ENCODE results near the gene HAO1. TPM values are rescaled to one million over a fixed set of nuclear protein-coding genes. Genes with fewer than 3 reads are reported as not detected.
"Not testable (repeated sequence)": the region's sequence is repeated elsewhere in the genome, so short reads cannot be mapped to it uniquely, and the experiment has no call there.

HAO1 gene
- total and polyA plus RNA-seq, 9 donors: not detected

- Histone ChIP-seq H3K27ac (no peak overlapping the region), H3K4me1 (ENCODE audit: insufficient read depth) (no peaks in the 10 kb centered on the region), H3K27me3 (no peaks in the 10 kb centered on the region), H3K9me3 (no peaks in the 10 kb centered on the region), H3K4me3 (no peak overlapping the region), H3K36me3 (no peaks in the 10 kb centered on the region)
- intact Hi-C loops (cut with DNase I): no loop called here
- no peak for DNase-seq
- 72 to 81% (median 72%) methylated on average over 2 of the region's 2 CpGs for WGBS, 3 donors
- TF ChIP-seq EP300 (IDR thresholded peaks at IDR 0.05) (no peak), POLR2A (IDR thresholded peaks at IDR 0.05) (no peak)
- TF ChIP-seq, protein P1, sequence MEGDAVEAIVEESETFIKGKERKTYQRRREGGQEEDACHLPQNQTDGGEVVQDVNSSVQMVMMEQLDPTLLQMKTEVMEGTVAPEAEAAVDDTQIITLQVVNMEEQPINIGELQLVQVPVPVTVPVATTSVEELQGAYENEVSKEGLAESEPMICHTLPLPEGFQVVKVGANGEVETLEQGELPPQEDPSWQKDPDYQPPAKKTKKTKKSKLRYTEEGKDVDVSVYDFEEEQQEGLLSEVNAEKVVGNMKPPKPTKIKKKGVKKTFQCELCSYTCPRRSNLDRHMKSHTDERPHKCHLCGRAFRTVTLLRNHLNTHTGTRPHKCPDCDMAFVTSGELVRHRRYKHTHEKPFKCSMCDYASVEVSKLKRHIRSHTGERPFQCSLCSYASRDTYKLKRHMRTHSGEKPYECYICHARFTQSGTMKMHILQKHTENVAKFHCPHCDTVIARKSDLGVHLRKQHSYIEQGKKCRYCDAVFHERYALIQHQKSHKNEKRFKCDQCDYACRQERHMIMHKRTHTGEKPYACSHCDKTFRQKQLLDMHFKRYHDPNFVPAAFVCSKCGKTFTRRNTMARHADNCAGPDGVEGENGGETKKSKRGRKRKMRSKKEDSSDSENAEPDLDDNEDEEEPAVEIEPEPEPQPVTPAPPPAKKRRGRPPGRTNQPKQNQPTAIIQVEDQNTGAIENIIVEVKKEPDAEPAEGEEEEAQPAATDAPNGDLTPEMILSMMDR (IDR thresholded peaks at IDR 0.05): no peak
Measured at GRCh38 chr20:7841291-7841970, 98.8 kb downstream of the HAO1 start.

GRCh38 chr20:7836076-7836475 lies 104.2 kb downstream of the HAO1 start:
- no peak for TF ChIP-seq EP300 (IDR thresholded peaks at IDR 0.05)
- TF ChIP-seq POLR2A (IDR thresholded peaks at IDR 0.05): no peak
- Histone ChIP-seq H3K36me3 (no peaks in the 10 kb centered on the region), H3K4me1 (ENCODE audit: insufficient read depth) (no peaks in the 10 kb centered on the region), H3K4me3 (no peak overlapping the region), H3K27me3 (no peaks in the 10 kb centered on the region), H3K27ac (no peak overlapping the region), H3K9me3 (no peaks in the 10 kb centered on the region)
- intact Hi-C loops (cut with DNase I): no loop called here
- no peak for DNase-seq

- H3K4me3 ChIP-seq; H3K9me3 ChIP-seq; intact Hi-C loops (cut with DNase I); DNase-seq; H3K4me1 ChIP-seq (ENCODE audit: insufficient read depth); H3K27me3 ChIP-seq; H3K36me3 ChIP-seq; H3K27ac ChIP-seq: not testable (repeated sequence)
- WGBS, 3 donors: 78 to 80% (median 78%) methylated on average over 7 of the region's 7 CpGs
Measured at GRCh38 chr20:7834441-7834840, 105.8 kb downstream of the HAO1 start.

Small RNAs within 50 kb of the gene (small RNA-seq; reads per million reads assigned to genes)
- not detected for gene AL021879.1

Other genes with a start within 250 kb of the HAO1 start
- gene TMX4, start 79.3 kb upstream of the HAO1 start, total RNA-seq: 100 to 1,000 TPM in 2 of 7 donors, 10 to 100 TPM in 5; 48.9 to 103 (median 72.2) TPM
- gene TMX4, start 79.3 kb upstream of the HAO1 start, polyA plus RNA-seq: 10 to 100 TPM; 26.6 to 47.2 TPM
- gene PLCB1, start 191.8 kb upstream of the HAO1 start, total RNA-seq: 10 to 100 TPM in 4 of 7 donors, 1 to 10 TPM in 3; 3.6 to 29.5 (median 10.0) TPM
- 1 to 10 TPM; 2.9 to 8.3 TPM for gene PLCB1, start 191.8 kb upstream of the HAO1 start, polyA plus RNA-seq

Measured in ovary (tissue), 9 donors.